GF-D8 (cell line): ENCODE data around the gene RPS15.

Source experiments
- DNase-seq: peaks from one replicate; lab custom pipeline; 2025; lab: John Stamatoyannopoulos, UW

RPS15 gene

DNA sequence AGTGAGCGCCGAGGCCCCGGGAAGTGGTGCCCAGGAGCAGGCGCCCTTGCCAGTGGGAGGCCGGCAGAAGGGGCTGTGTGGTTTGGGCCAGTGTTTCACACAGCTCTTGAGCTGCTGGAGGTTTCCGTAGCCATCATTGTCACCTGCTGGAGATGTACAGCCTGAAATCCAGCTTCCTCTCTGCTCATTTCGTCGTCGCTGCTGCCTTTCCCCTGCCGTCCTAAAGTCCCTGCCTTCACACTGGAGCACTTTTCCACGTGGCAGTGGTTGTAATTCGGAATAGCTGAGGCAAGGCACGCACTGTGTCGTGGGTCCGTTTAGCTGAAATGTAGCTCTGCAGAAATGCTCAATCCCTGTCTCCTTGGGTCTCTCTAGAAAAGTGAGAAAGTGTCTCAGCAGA, 17.6 kb upstream of the RPS15 start:
- no peak for DNase-seq

DNA sequence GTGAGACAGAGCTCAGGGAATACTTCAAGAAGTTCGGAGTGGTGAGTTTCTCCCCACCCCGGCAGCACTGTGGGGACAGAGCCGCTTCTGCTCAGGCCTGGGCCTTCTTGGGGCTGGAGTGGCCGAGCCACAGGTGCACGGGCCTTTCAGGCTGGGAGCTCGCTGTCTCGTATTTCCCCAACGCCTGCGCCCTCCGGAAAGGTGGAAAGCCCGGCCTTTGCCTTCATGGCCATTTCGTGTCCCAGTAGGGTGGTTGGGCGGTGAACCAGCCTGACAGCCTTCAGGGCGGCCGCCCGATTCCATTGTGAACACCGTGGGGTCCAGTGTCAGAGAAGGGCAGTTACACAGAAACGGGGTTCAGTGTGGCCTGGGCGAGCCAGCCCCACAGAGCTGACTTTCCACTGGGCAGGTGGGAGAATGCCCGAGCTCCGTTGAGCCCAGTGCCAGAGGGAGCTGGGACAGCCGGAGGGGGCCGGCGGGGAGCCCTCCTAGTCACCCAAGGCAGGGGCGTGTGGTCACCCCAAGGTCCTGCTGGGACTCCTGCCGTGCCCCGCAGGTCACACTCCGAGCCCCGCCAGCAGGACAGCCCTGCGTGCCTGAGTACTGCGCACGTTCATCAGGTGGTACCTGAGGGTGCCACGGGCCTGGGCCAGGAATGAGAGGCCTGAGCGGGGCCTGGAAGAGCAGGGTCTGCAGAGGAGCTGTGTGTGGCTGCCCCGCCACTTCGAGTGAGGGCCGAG, 16.8 kb upstream of the RPS15 start:
- no peak for DNase-seq

- no peak for DNase-seq
Observed at GRCh38 chr19:1421958-1422305, 16.3 kb upstream of the RPS15 start.

DNA sequence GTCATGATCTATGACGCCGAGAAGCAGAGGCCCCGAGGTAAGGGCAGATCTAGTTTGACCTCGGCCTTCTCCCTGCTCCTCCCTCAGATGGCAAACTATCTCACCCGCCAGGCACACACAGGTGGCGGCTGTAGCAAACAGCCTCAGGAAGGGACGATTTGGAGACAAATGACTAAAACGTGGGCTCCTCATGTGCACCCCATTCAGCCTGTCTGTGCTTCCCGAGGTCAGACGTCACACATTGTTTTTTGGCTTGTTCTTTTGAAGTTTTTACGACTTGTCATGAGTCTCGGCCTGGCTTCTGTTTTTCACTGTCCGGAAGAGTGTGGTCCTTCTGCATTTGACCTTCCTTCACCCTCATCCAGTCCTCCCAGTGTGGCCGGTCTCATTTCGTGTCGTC, 15.8 kb upstream of the RPS15 start:
- no peak for DNase-seq

GRCh38 chr19:1422943-1423342, 15.3 kb upstream of the RPS15 start:
- DNase-seq: no peak

GRCh38 chr19:1423436-1424191, 14.6 kb upstream of the RPS15 start:
- DNase-seq: no peak

DNA sequence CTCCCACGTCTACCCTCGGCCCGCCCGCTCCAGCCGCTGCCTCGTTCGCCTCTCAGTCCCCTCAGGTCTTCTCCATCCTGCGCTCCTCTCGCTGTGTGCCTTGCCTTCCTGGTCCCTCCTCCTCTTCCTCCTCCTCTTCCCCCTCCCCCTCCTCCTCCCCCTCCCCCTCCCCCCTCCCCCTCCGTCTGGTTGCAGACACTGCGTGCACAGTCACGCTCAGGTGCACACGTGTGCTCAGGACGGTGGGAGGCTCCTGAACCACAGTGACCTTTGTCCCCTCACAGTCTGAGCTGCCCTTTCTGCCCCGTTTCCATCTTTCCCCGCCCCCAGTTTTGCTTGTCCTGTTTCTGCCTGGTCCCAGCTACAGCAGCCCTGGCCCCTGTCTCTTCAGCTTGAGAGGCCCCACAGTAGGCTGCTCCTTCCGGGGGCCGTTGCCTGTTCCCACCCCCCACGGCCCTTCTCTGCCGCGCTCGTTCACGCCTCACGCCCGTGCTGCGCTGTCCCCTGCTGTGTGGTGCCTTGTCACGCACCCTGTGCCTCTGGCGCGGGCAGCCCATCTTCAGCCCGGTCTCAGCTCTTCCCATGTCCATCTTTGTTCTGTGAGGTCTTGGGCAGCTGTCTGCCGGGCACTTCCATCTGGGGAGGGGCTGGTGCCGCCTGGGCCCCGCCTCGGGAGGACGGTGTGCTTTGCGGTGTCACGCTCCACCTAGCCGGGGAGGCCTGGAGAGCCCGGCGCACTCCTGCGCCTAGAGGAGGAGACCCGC, 13.8 kb upstream of the RPS15 start:
- no peak for DNase-seq

DNA sequence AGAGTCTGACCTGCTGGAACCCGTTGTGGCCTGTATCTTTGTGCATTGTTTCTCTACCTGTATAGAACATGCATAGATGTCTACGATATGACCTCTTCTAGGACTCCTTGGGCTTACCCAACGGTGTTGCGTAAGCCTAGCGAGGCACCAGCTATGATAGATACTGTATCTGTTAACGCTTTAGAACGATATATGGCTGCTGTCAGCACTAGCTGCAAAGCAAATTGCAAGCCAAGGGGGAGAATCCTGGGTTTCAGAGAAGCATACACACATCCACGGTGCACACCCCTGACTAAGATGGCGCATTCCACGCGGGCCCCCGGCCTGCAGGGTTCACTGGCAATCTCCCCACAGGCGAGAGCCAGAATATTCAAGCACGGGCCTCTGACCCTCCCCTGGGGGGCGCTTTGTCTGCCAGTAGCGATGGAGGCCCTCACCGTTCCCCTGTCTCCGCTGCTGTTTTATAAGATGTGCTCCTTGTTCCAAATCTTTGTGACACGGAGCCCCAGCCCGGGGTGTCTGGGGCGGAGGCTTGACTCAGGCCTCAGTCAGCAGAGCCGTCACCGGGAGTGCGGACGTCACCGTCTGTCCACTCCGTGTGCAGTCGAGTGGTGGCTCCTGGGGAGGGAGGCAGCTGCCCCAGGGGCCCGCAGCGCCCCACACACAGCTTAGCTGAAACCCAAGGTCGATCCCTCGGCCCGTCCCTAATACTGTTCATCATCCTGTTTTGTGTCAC, 12.9 kb upstream of the RPS15 start:
- no peak for DNase-seq

- DNase-seq: no peak
Observed at GRCh38 chr19:1425902-1426301, 12.3 kb upstream of the RPS15 start.

GRCh38 chr19:1426736-1427135, 11.5 kb upstream of the RPS15 start:
- no peak for DNase-seq

DNA sequence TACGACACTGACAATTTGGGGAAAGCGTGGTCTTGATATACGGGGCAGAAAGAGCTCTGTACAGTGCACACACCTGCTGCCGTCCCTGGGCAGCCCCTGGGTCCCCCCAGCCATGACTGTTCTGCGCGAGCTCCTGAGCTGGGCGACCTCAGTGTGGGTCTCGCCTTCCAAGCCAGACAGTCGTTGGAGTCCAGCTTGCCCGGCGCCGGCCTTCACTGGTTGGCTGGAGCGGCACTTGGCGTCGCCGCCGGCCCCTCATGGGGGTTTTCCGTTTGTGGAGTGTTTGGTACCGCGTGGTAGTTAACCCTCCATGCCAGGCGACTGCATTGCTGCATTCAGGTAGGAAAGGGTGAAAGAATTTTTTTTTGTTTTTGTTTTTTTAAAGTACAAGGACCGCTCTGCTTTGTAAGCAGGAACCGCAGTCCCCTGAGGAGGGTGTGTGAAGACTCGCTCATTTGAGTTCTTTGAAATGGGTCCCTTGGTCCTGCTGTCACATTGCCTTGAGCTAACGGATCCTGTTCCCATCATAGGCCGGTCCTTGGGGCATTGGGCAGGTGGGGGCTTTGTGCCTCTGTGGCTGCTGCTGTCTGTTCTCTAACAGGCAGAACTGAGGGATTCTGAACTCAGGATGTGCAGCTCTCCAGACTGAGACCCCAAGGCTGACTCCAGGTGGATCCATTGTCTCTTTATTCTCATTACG, 10.8 kb upstream of the RPS15 start:
- no peak for DNase-seq

GRCh38 chr19:1428738-1429391, 9.3 kb upstream of the RPS15 start:
- DNase-seq: no peak

GRCh38 chr19:1429750-1430149, 8.4 kb upstream of the RPS15 start:
- DNase-seq: no peak

GRCh38 chr19:1430246-1430645, 8.0 kb upstream of the RPS15 start:
- no peak for DNase-seq

- no peak for DNase-seq
Observed at GRCh38 chr19:1431759-1432506, 6.3 kb upstream of the RPS15 start.

DNA sequence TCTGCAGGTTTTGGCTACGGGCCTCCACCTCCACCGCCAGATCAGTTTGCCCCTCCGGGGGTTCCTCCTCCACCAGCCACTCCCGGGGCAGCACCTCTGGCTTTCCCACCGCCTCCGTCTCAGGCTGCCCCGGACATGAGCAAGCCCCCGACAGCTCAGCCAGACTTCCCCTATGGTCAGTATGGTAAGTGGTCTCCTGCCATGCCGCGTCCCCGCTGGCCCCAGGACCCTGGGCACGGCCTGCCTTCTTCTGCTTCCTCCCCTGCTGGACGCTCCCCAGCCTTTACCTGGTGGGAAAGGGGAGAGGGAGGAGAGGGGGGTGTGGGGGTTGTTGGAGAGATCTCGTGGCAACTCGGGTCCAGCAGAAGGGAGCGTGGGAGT, 5.7 kb upstream of the RPS15 start:
- no peak for DNase-seq

DNA sequence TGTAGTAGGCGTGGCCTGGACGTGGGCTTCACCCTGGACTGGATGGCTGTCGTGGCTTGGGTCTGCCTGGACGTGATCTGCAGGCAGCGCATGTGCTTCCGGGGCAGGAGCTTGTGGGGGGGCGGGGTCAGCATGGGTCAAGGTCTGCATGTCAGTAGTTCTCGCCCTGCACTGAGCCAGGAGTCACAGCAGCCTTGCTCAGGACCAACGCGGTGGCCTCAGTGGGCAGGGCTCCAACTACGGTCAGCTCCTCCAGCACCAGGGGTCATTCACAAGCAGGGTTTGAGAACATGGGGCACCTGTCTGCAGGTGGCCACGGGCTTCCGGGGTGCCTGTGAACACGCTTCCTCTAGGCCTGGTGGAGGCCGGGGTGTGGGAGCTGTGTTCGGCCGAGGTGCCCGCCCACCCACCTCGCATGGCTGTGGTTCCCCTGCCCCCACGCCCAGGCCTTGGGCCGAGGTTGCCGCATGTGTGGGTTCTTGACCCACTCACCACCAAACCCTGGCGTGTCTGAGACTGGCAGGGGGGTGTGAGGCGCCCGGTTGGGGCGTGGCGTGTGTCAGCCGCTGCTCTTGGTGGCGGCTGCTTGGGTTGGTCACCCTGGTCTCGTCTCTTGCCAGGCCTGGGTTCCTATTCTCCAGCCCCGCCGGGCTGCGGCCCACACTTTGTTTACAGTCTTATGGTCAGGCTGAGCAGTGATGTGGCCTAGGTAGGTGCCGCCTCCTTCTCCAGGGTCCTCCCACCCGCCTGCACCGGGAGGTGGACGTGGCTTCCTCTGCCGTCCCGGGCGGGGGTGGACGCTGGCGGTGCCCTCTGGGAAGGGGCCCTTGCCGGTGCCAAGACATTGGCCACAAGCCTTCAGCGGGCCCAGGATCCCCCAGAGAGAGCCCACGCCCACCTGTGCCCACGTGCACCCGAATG, 4.8 kb upstream of the RPS15 start:
- DNase-seq: no peak

GRCh38 chr19:1434040-1434366, 4.2 kb upstream of the RPS15 start:
- DNase-seq: no peak

GRCh38 chr19:1434577-1435060, 3.6 kb upstream of the RPS15 start:
- DNase-seq: no peak
